Astrocyte (in vitro differentiated cells and primary cell): ENCODE results near the gene THSD7B. TPM values are rescaled to one million over a fixed set of nuclear protein-coding genes. Genes with fewer than 3 reads are reported as not detected.

Experiments
- DNase-seq: peaks from one replicate; pipeline ENCODE4 v3.0.0-alpha.2; 2010; ENCODE audit warnings: low read depth
- FAIRE-seq: peaks from 2 replicates; lab custom pipeline; 2011; peaks lifted over from hg19 to GRCh38; lab: Jason Lieb, UNC
- H2AFZ ChIP-seq: 2 replicates; pipeline ENCODE4 v1.6.0; 2012; ENCODE audit warnings: low read depth, low read length, inconsistent platforms
- H3K27ac ChIP-seq: 2 replicates; pipeline ENCODE4 v1.5.1; 2011; ENCODE audit warnings: low read depth, low read length, inconsistent platforms
- H3K27me3 ChIP-seq: 2 replicates; pipeline ENCODE4 v1.6.0; 2011; ENCODE audit warnings: low read length, inconsistent platforms; ENCODE audit not compliant: insufficient read depth
- H3K36me3 ChIP-seq: 2 replicates; pipeline ENCODE4 v1.5.1; 2011; ENCODE audit warnings: low read length, inconsistent platforms; ENCODE audit not compliant: insufficient read depth
- H3K4me1 ChIP-seq: 2 replicates; pipeline ENCODE4 v1.5.1; 2011; ENCODE audit warnings: low read length, inconsistent platforms; ENCODE audit not compliant: insufficient read depth
- H3K4me2 ChIP-seq: 2 replicates; pipeline ENCODE4 v1.6.0; 2012; ENCODE audit warnings: low read length, inconsistent platforms
- H3K4me3 ChIP-seq: 2 replicates; pipeline ENCODE4 v1.5.1; 2011; ENCODE audit warnings: low read depth, mild to moderate bottlenecking, low read length, inconsistent platforms; ENCODE audit not compliant: insufficient read depth
- H3K79me2 ChIP-seq: 2 replicates; pipeline ENCODE4 v1.6.0; 2012; ENCODE audit warnings: mild to moderate bottlenecking, low read length, inconsistent platforms; ENCODE audit not compliant: insufficient read depth
- H3K9ac ChIP-seq: 2 replicates; pipeline ENCODE4 v1.6.0; 2012; ENCODE audit warnings: mild to moderate bottlenecking, low read length, inconsistent platforms
- H3K9me3 ChIP-seq: 2 replicates; pipeline ENCODE4 v1.5.1; 2012; ENCODE audit warnings: low read depth, mild to moderate bottlenecking, low read length, inconsistent platforms; ENCODE audit not compliant: insufficient read depth
- H4K20me1 ChIP-seq: 2 replicates; pipeline ENCODE4 v1.6.0; 2012; ENCODE audit warnings: low read length, inconsistent platforms; ENCODE audit not compliant: insufficient read depth
- H3K27ac Mint-ChIP-seq: one replicate; pipeline ENCODE4 v1.8.0; 2021; ENCODE audit warnings: mild to moderate bottlenecking, mixed read lengths; ENCODE audit not compliant: unreplicated experiment
- H3K27me3 Mint-ChIP-seq: one replicate; pipeline ENCODE4 v1.8.0; 2021; ENCODE audit warnings: low read depth, mixed read lengths; ENCODE audit not compliant: unreplicated experiment
- H3K36me3 Mint-ChIP-seq: one replicate; pipeline ENCODE4 v1.8.0; 2021; ENCODE audit warnings: low read depth, mixed read lengths; ENCODE audit not compliant: unreplicated experiment
- H3K4me1 Mint-ChIP-seq: one replicate; pipeline ENCODE4 v1.8.0; 2021; ENCODE audit warnings: low read depth, mixed read lengths; ENCODE audit not compliant: unreplicated experiment
- H3K4me3 Mint-ChIP-seq: one replicate; pipeline ENCODE4 v1.8.0; 2021; ENCODE audit warnings: mild to moderate bottlenecking, moderate library complexity, mixed read lengths; ENCODE audit not compliant: unreplicated experiment
- H3K9me3 Mint-ChIP-seq: one replicate; pipeline ENCODE4 v1.8.0; 2021; ENCODE audit warnings: mild to moderate bottlenecking, mixed read lengths; ENCODE audit not compliant: unreplicated experiment
- EZH2 ChIP-seq: IDR thresholded peaks from 2 replicates; pipeline ENCODE4 v1.6.1; 2012; ENCODE audit warnings: mild to moderate bottlenecking, low read length, inconsistent platforms; ENCODE audit not compliant: insufficient read depth
- total RNA-seq: library from RNA; stranded (reverse); gene quantifications from 2 replicates; pipeline ENCODE4 v1.2.1, GENCODE V29; 2021
- TF ChIP-seq, protein P1 (sequence below): IDR thresholded peaks from 2 replicates; pipeline ENCODE4 v1.5.1; 2011; ENCODE audit warnings: low read depth, mild to moderate bottlenecking, inconsistent platforms, low read length, moderate library complexity; ENCODE audit not compliant: insufficient read depth

The THSD7B gene
- total RNA-seq, 1 donor from 2014 or later = 0.18 TPM

DNA sequence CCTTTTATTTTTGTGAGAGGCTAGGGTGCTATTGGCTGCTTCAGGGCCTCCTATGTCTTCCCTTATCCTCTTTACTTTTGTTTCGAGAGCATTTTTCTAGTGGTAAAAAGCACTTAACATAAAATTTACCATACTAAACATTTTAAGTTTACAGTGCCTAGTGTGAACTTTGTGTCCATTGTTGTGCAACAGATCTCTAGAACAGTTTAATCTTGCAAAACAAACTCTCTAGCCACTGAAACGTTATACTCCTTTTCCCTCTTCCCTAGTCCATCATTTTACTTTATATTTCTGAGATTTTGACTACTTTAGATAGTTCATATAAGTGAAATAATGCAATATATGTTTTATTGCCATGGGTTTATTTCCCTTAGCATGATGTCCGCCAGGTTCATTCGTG is 580.6 kb downstream of the THSD7B start:
- Histone ChIP-seq H3K4me3 (no peak overlapping the region), H3K36me3 (no peaks in the 10 kb centered on the region), H3K27ac (no peak overlapping the region), H3K79me2 (no peaks in the 10 kb centered on the region), H2AFZ (no peak overlapping the region), H3K9me3 (no peaks in the 10 kb centered on the region), H3K4me2 (no peak overlapping the region), H4K20me1 (no peaks in the 10 kb centered on the region), H3K27me3 (no peaks in the 10 kb centered on the region), H3K9ac (no peak overlapping the region), H3K4me1 (no peaks in the 10 kb centered on the region)
- Mint-ChIP-seq H3K4me3 (no peak overlapping the region), H3K27me3 (no peaks in the 10 kb centered on the region), H3K27ac (no peak overlapping the region), H3K4me1 (no peaks in the 10 kb centered on the region), H3K9me3 (no peaks in the 10 kb centered on the region), H3K36me3 (no peaks in the 10 kb centered on the region)
- DNase-seq (no peak), FAIRE-seq (no peak)
- TF ChIP-seq EZH2 = no peak
- TF ChIP-seq, protein P1, sequence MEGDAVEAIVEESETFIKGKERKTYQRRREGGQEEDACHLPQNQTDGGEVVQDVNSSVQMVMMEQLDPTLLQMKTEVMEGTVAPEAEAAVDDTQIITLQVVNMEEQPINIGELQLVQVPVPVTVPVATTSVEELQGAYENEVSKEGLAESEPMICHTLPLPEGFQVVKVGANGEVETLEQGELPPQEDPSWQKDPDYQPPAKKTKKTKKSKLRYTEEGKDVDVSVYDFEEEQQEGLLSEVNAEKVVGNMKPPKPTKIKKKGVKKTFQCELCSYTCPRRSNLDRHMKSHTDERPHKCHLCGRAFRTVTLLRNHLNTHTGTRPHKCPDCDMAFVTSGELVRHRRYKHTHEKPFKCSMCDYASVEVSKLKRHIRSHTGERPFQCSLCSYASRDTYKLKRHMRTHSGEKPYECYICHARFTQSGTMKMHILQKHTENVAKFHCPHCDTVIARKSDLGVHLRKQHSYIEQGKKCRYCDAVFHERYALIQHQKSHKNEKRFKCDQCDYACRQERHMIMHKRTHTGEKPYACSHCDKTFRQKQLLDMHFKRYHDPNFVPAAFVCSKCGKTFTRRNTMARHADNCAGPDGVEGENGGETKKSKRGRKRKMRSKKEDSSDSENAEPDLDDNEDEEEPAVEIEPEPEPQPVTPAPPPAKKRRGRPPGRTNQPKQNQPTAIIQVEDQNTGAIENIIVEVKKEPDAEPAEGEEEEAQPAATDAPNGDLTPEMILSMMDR = no peak

DNA sequence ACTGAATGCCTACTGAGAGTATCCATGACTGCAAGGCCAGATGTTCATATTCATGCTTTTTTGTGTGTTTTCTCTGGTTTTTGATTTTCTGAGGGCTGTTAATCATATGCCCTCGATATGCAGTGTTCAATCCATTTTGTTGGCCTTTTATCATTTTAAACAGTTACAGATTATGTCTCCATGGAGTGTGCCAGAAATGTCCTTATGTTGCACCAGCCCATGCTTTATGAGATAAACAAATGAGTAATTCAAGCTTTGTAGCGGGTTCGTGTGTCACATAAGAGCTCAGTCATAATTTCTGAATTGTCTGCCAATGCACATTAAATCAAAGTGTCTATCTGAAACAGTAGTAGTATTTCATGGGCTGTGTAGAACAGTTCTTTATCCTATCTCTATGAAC is 583.0 kb downstream of the THSD7B start:
- Histone ChIP-seq H2AFZ (no peak overlapping the region), H3K27ac (no peak overlapping the region), H3K4me2 (no peak overlapping the region), H3K79me2 (no peaks in the 10 kb centered on the region), H3K36me3 (no peaks in the 10 kb centered on the region), H3K9ac (no peak overlapping the region), H3K27me3 (no peaks in the 10 kb centered on the region), H3K4me1 (no peaks in the 10 kb centered on the region), H4K20me1 (no peaks in the 10 kb centered on the region), H3K9me3 (no peaks in the 10 kb centered on the region), H3K4me3 (no peak overlapping the region)
- DNase-seq (no peak), FAIRE-seq (no peak)
- no peaks in the 10 kb centered on the region for H3K9me3 Mint-ChIP-seq
- H3K4me3 Mint-ChIP-seq = no peak overlapping the region
- no peaks in the 10 kb centered on the region for H3K27me3 Mint-ChIP-seq
- H3K27ac Mint-ChIP-seq = no peak overlapping the region
- no peaks in the 10 kb centered on the region for H3K4me1 Mint-ChIP-seq
- no peak for TF ChIP-seq EZH2
- TF ChIP-seq, protein P1 = no peak
- H3K36me3 Mint-ChIP-seq = no peaks in the 10 kb centered on the region

DNA sequence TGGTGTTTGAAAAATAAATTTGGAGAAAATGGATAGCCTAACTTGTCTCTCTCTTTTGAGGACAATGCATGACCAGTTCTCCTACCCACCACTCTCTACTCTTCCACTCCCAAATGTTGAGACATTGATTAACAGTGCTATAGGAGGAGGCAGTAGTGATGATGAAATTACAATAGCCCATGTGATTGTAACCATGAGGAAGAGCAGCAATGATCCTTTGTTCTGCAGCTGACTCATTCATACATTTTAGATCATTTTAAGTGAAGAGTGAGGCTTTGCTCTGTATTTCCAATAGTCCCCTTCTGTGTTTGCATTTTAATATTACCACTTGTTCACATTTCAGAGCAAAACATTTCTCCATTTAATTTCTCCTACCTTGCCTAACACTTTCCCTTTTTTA is 592.3 kb downstream of the THSD7B start:
- no peaks in the 10 kb centered on the region for H4K20me1 ChIP-seq
- no peak overlapping the region for H2AFZ ChIP-seq
- no peak overlapping the region for H3K4me3 ChIP-seq
- H3K36me3 Mint-ChIP-seq = no peaks in the 10 kb centered on the region
- FAIRE-seq (no peak), DNase-seq (no peak)
- H3K27ac ChIP-seq = no peak overlapping the region
- no peaks in the 10 kb centered on the region for H3K27me3 Mint-ChIP-seq
- H3K27ac Mint-ChIP-seq = no peak overlapping the region
- H3K4me3 Mint-ChIP-seq = no peak overlapping the region
- H3K79me2 ChIP-seq = no peaks in the 10 kb centered on the region
- peaks cover 8% of the 10 kb centered on the region for H3K4me1 Mint-ChIP-seq
- peaks cover 3% of the 10 kb centered on the region for H3K9me3 Mint-ChIP-seq
- no peaks in the 10 kb centered on the region for H3K36me3 ChIP-seq
- H3K9me3 ChIP-seq = peaks cover 4% of the 10 kb centered on the region
- no peak overlapping the region for H3K4me2 ChIP-seq
- H3K9ac ChIP-seq = no peak overlapping the region
- no peak for TF ChIP-seq EZH2
- TF ChIP-seq, protein P1 = no peak
- no peaks in the 10 kb centered on the region for H3K4me1 ChIP-seq
- no peaks in the 10 kb centered on the region for H3K27me3 ChIP-seq
